B cell (primary cell): ENCODE measurements around the gene GRK5. TPM values are rescaled to one million over a fixed set of nuclear protein-coding genes. Genes with fewer than 3 reads are reported as not detected.
A peak's percentile ranks its signal among the peaks of the same experiment; 100 is the strongest.

Source experiments
- ATAC-seq: fragments of 200-7000 bp; cut with Tn5 transposase; one replicate; pipeline ENCODE4 v1.10.0; 2021; ENCODE audit warnings: low read depth, mild to moderate bottlenecking, moderate number of reproducible peaks, moderate library complexity
- CTCF ChIA-PET: fragments of 350-600 bp; sonication (Branson Sonifier 250); formaldehyde crosslinking; loops from one replicate; lab custom pipeline; 2021; ENCODE audit warnings: antibody characterized with exemption, inconsistent platforms; lab: Charles Lee
- POLR2A ChIA-PET: fragments of 350-600 bp; sonication (Branson Sonifier 250); formaldehyde crosslinking; loops from one replicate; lab custom pipeline; 2021; ENCODE audit warnings: antibody characterized with exemption; lab: Charles Lee
- DNase-seq: peaks from one replicate; pipeline ENCODE4 v3.0.0; 2013
- H2AFZ ChIP-seq: 2 replicates; pipeline ENCODE4 v1.6.1; 2012; ENCODE audit warnings: mild to moderate bottlenecking, low read depth, low read length; ENCODE audit not compliant: insufficient read depth, poor library complexity, severe bottlenecking
- H3K27ac ChIP-seq, 2 donors: 1 replicate in 1 of 2; 2 replicates in 1 of 2; pipeline ENCODE4 v1.5.1; 2012 to 2013; ENCODE audit warnings: low read length in 2 of 2, mild to moderate bottlenecking in 2 of 2, moderate library complexity in 1 of 2
- H3K27me3 ChIP-seq, 4 experiments: fragments of 200-600 bp in 1 of 4; sonication (generic) in 1 of 4; replicated peaks in 1 of 4; 1 replicate in 2 of 4; 2 replicates in 2 of 4; pipeline versions ENCODE4 v1.6.1 to v1.7.0; 2013 to 2016; ENCODE audit warnings: low read length in 3 of 4, mild to moderate bottlenecking in 2 of 4, mixed read lengths in 1 of 4, moderate library complexity in 1 of 4; ENCODE audit not compliant: insufficient read depth in 4 of 4, control insufficient read depth in 3 of 4; ENCODE audit errors: control extremely low read depth in 1 of 4
- H3K36me3 ChIP-seq, 2 experiments: replicated peaks in 1 of 2; 1 replicate in 1 of 2; 2 replicates in 1 of 2; pipeline versions ENCODE4 v1.6.1 to v1.7.1; 2013; ENCODE audit warnings: low read length in 1 of 2; ENCODE audit not compliant: insufficient read depth in 2 of 2, control insufficient read depth in 1 of 2; ENCODE audit errors: control extremely low read depth in 1 of 2, extremely low read depth in 1 of 2
- H3K4me1 ChIP-seq, 2 donors: fragments of 200-600 bp in 1 of 2; sonication (generic) in 1 of 2; 1 replicate in 1 of 2; 2 replicates in 1 of 2; pipeline versions ENCODE4 v1.5.1 to v1.6.1; 2013 to 2017; ENCODE audit warnings: low read length in 2 of 2; ENCODE audit not compliant: control insufficient read depth in 2 of 2, insufficient read depth in 2 of 2
- H3K4me2 ChIP-seq: replicated peaks from 2 replicates; pipeline ENCODE3; 2012; ENCODE audit warnings: mild to moderate bottlenecking, low read depth, low read length; ENCODE audit not compliant: poor library complexity, severe bottlenecking
- H3K4me3 ChIP-seq, 5 experiments: fragments of 200-600 bp in 1 of 5; sonication (generic) in 1 of 5; 1 replicate in 3 of 5; 2 replicates in 2 of 5; pipeline versions ENCODE4 v1.5.1 to v1.7.0; 2011 to 2016; ENCODE audit warnings: low read length in 4 of 5, mild to moderate bottlenecking in 4 of 5, low read depth in 2 of 5, control low read depth in 1 of 5, moderate library complexity in 1 of 5; ENCODE audit not compliant: insufficient read depth in 1 of 5; ENCODE audit errors: control extremely low read depth in 1 of 5, extremely low read depth in 1 of 5
- H3K79me2 ChIP-seq: fragments of 200-600 bp; sonication (generic); one replicate; pipeline ENCODE4 v1.6.0; 2016; ENCODE audit warnings: low read length; ENCODE audit not compliant: control insufficient read depth, insufficient read depth
- H3K9ac ChIP-seq: fragments of 200-600 bp; sonication (generic); 2 replicates; pipeline ENCODE4 v1.6.1; 2017; ENCODE audit warnings: mild to moderate bottlenecking, low read length, moderate library complexity
- H3K9me3 ChIP-seq, 3 donors: one replicate each; pipeline versions ENCODE4 v1.6.1 to v1.7.1; 2013; ENCODE audit warnings: low read length in 2 of 3; ENCODE audit not compliant: control insufficient read depth in 2 of 3, insufficient read depth in 1 of 3; ENCODE audit errors: control extremely low read depth in 1 of 3
- H4K20me1 ChIP-seq: 2 replicates; pipeline ENCODE4 v1.6.0; 2012; ENCODE audit warnings: mild to moderate bottlenecking, low read length; ENCODE audit not compliant: insufficient read depth, control insufficient read depth, poor library complexity, severe bottlenecking
- H3K27ac Mint-ChIP-seq: one replicate; pipeline ENCODE4 v1.8.0; 2021; ENCODE audit warnings: mixed read lengths
- H3K27me3 Mint-ChIP-seq: one replicate; pipeline ENCODE4 v1.8.0; 2021; ENCODE audit warnings: mixed read lengths
- H3K4me1 Mint-ChIP-seq: one replicate; pipeline ENCODE4 v1.8.0; 2021; ENCODE audit warnings: mixed read lengths
- H3K4me3 Mint-ChIP-seq: one replicate; pipeline ENCODE4 v1.8.0; 2021; ENCODE audit warnings: mixed read lengths
- H3K9me3 Mint-ChIP-seq: one replicate; pipeline ENCODE4 v1.8.0; 2022; ENCODE audit warnings: mixed read lengths; ENCODE audit not compliant: insufficient read depth
- EZH2 ChIP-seq: IDR thresholded peaks from 2 replicates; pipeline ENCODE4 v1.6.1; 2012; ENCODE audit warnings: borderline replicate concordance, low read depth, mild to moderate bottlenecking, moderate library complexity, low read length; ENCODE audit not compliant: insufficient read depth, poor library complexity, severe bottlenecking
- WGBS: methylation state at CpG from one replicate; pipeline ENCODE4 v1.1.5; 2013; ENCODE audit warnings: missing lambda C conversion rate; ENCODE audit not compliant: insufficient coverage; 5-methylcytosine and 5-hydroxymethylcytosine counted together
- intact Hi-C: fragments of 100-400 bp; cut with micrococcal nuclease; formaldehyde crosslinking; loops from one replicate; pipeline ENCODE4 v1.10.0; 2022
- polyA plus RNA-seq: library from polyadenylated mRNA; depleted of rRNA; stranded (reverse); fragments of >200 nt; gene quantifications from 2 replicates; pipeline ENCODE4 v1.2.3, GENCODE V29; 2012
- total RNA-seq, 2 donors: library from RNA; stranded (reverse); fragments of 120-200 nt in 1 of 2; gene quantifications; 1 replicate in 1 of 2; 2 replicates in 1 of 2; pipeline versions ENCODE4 v1.2.3 to v1.2.4, GENCODE V29; 2013 to 2022
- TF ChIP-seq, protein P1 (sequence below): fragments of 200-600 bp; IDR thresholded peaks from one replicate; pipeline ENCODE4 v1.8.0; 2022; ENCODE audit warnings: antibody characterized with exemption, mild to moderate bottlenecking

GRK5 gene
- total and polyA plus RNA-seq, 2 donors (not counting 1 experiment from before 2014, with no cell fraction given) = 21.9 to 54.8 TPM

DNA sequence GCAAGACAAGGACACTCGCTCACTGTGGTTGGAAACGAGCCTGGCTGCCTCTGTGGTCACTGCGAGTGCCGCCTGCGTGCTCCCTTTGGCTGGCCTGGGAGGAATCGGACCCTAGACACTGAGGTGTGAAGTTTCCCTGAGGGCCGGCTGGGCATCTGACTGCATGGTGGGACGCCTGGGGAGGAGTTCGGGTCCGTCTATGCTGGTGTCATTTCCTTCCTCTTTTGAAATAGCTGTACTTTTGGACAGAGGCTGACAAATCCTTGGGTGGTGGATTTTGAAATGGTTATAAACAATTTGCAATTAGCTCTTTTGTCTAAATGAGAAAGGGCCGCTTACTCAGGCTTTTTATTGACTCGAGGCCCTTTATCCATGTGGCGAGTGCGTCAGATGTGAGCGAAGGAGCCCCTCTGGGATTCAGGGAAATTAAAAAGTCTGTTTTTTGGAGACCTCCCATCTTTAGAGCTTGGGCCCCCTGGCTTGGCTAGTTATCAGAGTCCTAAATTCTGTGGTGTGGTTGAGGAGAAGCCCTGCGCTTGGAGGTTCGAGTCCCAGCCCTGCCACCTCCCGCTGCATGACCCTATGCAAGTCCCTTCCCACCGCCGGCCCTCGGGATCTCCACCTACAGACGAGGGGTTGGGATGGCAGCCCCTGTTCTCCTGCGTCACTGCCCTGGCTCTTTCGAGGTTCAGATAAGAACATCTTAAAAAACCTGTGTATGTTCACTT lies 188.1 kb downstream of the GRK5 start:
- no peaks in the 10 kb centered on the region for H3K27me3 Mint-ChIP-seq
- Histone ChIP-seq H2AFZ (no peak overlapping the region), H3K4me2 (peak overlapping the region; percentile 69), H3K4me1 (peaks cover 37% of the 10 kb centered on the region in 2 donors), H3K27ac (peak overlapping the region; percentile 65 to 91), H3K36me3 (peaks cover 0 to 43% of the 10 kb centered on the region in 2 experiments), H3K27me3 (no peaks in the 10 kb centered on the region), H3K9me3 (peaks cover 0 to 8% (median 0%) of the 10 kb centered on the region in 3 donors), H3K4me3 (no peak overlapping the region), H3K79me2 (peaks cover 56% of the 10 kb centered on the region), H4K20me1 (no peaks in the 10 kb centered on the region), H3K9ac (peak overlapping the region; percentile 20)
- peak overlapping the region; percentile 83 for H3K4me3 Mint-ChIP-seq
- POLR2A ChIA-PET = interaction anchor here (0.6 to 1.4 kb wide), 5 partner anchors 23 to 188 kb away, joined by 3 to 7 read pairs (median 3); partner anchors contain the start of gene GRK5
- ATAC-seq = peak; percentile 83
- TF ChIP-seq, protein P1, sequence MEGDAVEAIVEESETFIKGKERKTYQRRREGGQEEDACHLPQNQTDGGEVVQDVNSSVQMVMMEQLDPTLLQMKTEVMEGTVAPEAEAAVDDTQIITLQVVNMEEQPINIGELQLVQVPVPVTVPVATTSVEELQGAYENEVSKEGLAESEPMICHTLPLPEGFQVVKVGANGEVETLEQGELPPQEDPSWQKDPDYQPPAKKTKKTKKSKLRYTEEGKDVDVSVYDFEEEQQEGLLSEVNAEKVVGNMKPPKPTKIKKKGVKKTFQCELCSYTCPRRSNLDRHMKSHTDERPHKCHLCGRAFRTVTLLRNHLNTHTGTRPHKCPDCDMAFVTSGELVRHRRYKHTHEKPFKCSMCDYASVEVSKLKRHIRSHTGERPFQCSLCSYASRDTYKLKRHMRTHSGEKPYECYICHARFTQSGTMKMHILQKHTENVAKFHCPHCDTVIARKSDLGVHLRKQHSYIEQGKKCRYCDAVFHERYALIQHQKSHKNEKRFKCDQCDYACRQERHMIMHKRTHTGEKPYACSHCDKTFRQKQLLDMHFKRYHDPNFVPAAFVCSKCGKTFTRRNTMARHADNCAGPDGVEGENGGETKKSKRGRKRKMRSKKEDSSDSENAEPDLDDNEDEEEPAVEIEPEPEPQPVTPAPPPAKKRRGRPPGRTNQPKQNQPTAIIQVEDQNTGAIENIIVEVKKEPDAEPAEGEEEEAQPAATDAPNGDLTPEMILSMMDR = no peak
- no peak for TF ChIP-seq EZH2
- CTCF ChIA-PET = interaction anchor here (0.8 to 2.0 kb wide), 8 partner anchors 9 to 196 kb away, joined by 3 to 15 read pairs (median 4); partner anchors contain the start of gene GRK5
- H3K4me1 Mint-ChIP-seq = peaks cover 46% of the 10 kb centered on the region
- peak; percentile 75 for DNase-seq
- peak overlapping the region; percentile 96 for H3K27ac Mint-ChIP-seq
- 45% methylated on average over 19 of the region's 24 CpGs for whole genome bisulfite sequencing
- intact Hi-C loops = loop anchor here (1.0 to 2.0 kb wide), 2 partner anchors 23 to 89 kb away; no protein-coding TSS in a partner anchor
- no peaks in the 10 kb centered on the region for H3K9me3 Mint-ChIP-seq
